Esophagus muscularis mucosa (tissue), 4 donors: ENCODE measurements around the gene ENOSF1. TPM values are rescaled to one million over a fixed set of nuclear protein-coding genes. Genes with fewer than 3 reads are reported as not detected.
"Not testable (repeated sequence)": the region's sequence is repeated elsewhere in the genome, so short reads cannot be mapped to it uniquely, and the experiment has no call there.

Experiments used
- DNase-seq: peaks from one replicate; pipeline ENCODE4 v3.0.0-alpha.2; 2017; ENCODE audit errors: extremely low spot score
- H3K27ac ChIP-seq, 4 donors: fragments of 200-600 bp; sonication (generic); replicated peaks in 1 of 4; 1 replicate in 3 of 4; 2 replicates in 1 of 4; pipeline ENCODE4 v1.5.1; 2016 to 2019; ENCODE audit warnings: mild to moderate bottlenecking in 1 of 4
- H3K27me3 ChIP-seq, 4 donors: fragments of 200-600 bp; sonication (generic); one replicate each; pipeline versions ENCODE4 v1.5.1 to v1.6.0; 2016 to 2019
- H3K36me3 ChIP-seq, 4 donors: fragments of 200-600 bp; sonication (generic); one replicate each; pipeline ENCODE4 v1.5.1; 2016 to 2019
- H3K4me1 ChIP-seq, 4 donors: fragments of 200-600 bp; sonication (generic); one replicate each; pipeline ENCODE4 v1.5.1; 2016 to 2019
- H3K4me3 ChIP-seq, 4 donors: fragments of 200-600 bp; sonication (generic); 1 replicate in 2 of 4; 2 replicates in 2 of 4; pipeline ENCODE4 v1.5.1; 2016 to 2019; ENCODE audit warnings: mild to moderate bottlenecking in 4 of 4, moderate library complexity in 1 of 4
- H3K9me3 ChIP-seq, 4 donors: fragments of 200-600 bp; sonication (generic); 1 replicate in 3 of 4; 2 replicates in 1 of 4; pipeline ENCODE4 v1.5.1; 2016 to 2019
- EP300 ChIP-seq: sonication (generic); formaldehyde crosslinking; IDR thresholded peaks from one replicate; pipeline ENCODE4 v1.6.1; 2017; ENCODE audit warnings: antibody characterized with exemption
- POLR2A ChIP-seq: fragments of 450-650 bp; IDR thresholded peaks from one replicate; pipeline ENCODE4 v1.6.1; 2017; ENCODE audit warnings: antibody characterized with exemption, moderate library complexity, mild to moderate bottlenecking, low read depth
- POLR2AphosphoS5 ChIP-seq, 2 donors: sonication (generic); formaldehyde crosslinking; IDR thresholded peaks; one replicate each; pipeline ENCODE4 v1.6.1; 2017; ENCODE audit warnings: antibody characterized with exemption in 2 of 2
- WGBS: methylation state at CpG from one replicate; pipeline ENCODE4 v1.1.5; 2018; 5-methylcytosine and 5-hydroxymethylcytosine counted together
- intact Hi-C: fragments of 100-400 bp; cut with DNase I; formaldehyde crosslinking; loops from one replicate; pipeline ENCODE4 v1.15.1; 2023
- total RNA-seq, 4 donors: library from RNA; depleted of rRNA; stranded (reverse); fragments of >200 nt; gene quantifications; one replicate each; pipeline versions ENCODE4 v1.1.0 to v1.2.1, GENCODE V29; 2016
- TF ChIP-seq, protein P1 (sequence below), 3 experiments: fragments of 200-600 bp in 2 of 3; fragments of 450-650 bp in 1 of 3; sonication (generic) in 2 of 3; IDR thresholded peaks; one replicate each; pipeline ENCODE4 v1.5.1; 2017 to 2019; ENCODE audit warnings: antibody characterized with exemption in 3 of 3, mild to moderate bottlenecking in 2 of 3, moderate library complexity in 1 of 3

ENOSF1 gene
- total RNA-seq, 4 donors from 2014 or later: 21.6 to 53.2 (median 26.1) TPM

DNA sequence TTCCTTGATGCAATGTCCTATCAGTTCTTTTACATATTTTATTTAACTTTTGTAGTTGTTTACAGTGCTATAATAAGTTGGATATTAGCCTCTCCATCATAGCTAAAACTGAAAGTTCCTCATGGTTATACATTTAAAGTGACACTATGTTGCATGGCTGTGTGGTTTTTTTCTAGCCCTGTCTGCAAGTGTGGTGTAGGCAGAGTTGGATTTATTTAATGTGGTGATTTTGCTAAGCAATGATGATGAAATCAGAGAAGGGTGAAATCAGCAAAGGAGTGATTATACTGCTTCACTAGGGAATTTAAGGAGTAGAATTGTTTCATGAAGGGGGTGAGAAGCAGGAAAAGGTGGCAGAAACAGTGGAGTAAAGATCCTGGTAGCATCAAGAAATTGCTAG, 18.3 kb upstream of the ENOSF1 start:
- H3K4me3 ChIP-seq: no peak overlapping the region
- DNase-seq: no peak
- no peaks in the 10 kb centered on the region for H3K4me1 ChIP-seq
- TF ChIP-seq EP300 (no peak), POLR2AphosphoS5 (IDR thresholded peaks at IDR 0.05) (no peak), POLR2A (no peak)
- TF ChIP-seq, protein P1, sequence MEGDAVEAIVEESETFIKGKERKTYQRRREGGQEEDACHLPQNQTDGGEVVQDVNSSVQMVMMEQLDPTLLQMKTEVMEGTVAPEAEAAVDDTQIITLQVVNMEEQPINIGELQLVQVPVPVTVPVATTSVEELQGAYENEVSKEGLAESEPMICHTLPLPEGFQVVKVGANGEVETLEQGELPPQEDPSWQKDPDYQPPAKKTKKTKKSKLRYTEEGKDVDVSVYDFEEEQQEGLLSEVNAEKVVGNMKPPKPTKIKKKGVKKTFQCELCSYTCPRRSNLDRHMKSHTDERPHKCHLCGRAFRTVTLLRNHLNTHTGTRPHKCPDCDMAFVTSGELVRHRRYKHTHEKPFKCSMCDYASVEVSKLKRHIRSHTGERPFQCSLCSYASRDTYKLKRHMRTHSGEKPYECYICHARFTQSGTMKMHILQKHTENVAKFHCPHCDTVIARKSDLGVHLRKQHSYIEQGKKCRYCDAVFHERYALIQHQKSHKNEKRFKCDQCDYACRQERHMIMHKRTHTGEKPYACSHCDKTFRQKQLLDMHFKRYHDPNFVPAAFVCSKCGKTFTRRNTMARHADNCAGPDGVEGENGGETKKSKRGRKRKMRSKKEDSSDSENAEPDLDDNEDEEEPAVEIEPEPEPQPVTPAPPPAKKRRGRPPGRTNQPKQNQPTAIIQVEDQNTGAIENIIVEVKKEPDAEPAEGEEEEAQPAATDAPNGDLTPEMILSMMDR (IDR thresholded peaks at IDR 0.05): no peak
- intact Hi-C loops: no loop called here
- H3K36me3 ChIP-seq: peaks cover 11 to 65% (median 44%) of the 10 kb centered on the region in 4 donors
- no peaks in the 10 kb centered on the region for H3K9me3 ChIP-seq
- no peak overlapping the region for H3K27ac ChIP-seq
- no peaks in the 10 kb centered on the region for H3K27me3 ChIP-seq

DNA sequence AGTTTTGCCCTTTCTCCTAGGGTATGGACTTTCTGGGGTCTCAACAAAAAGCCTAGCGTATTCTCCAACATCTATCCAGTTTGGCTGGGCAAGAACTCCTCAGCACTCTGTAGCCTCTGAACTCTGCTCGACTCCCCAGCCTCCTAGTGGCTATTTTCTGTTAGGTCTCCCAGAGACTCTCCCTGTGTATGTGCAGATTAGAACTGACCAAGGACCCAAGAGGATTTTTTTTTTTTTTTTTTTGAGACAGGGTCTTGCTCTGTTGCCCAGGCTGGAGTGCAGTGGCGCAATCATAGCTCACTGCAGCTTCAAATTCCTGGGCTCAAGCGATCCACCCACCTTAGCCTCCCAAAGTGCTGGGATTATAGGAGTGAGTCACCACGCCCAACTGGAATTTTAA, 17.7 kb upstream of the ENOSF1 start:
- H3K36me3 ChIP-seq: peaks cover 11 to 63% (median 42%) of the 10 kb centered on the region in 4 donors

DNA sequence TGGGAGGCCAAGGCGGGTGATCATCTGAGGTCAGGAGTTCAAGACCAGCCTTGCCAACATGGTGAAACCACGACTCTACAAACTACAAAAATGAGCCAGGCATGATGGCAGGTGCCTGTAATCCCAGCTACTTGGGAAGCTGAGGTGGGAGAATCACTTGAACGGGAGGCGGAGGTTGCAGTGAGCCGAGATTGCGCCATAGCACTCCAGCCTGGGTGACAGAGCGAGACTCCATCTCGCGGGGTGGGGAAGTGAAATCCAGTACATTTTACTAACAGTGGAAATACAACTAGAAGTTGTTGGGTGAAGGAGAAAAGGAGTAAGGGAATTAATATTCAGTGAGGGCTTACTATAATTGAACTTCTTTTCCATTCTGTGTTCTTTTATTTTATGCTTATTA, 13.2 kb upstream of the ENOSF1 start:
- TF ChIP-seq, protein P1 (IDR thresholded peaks at IDR 0.05): no peak
- no peak for TF ChIP-seq POLR2A
- no peak for TF ChIP-seq POLR2AphosphoS5 (IDR thresholded peaks at IDR 0.05)
- no peak for TF ChIP-seq EP300
- no peak overlapping the region for H3K4me3 ChIP-seq
- no peaks in the 10 kb centered on the region for H3K4me1 ChIP-seq
- no peak overlapping the region for H3K27ac ChIP-seq
- DNase-seq: no peak
- intact Hi-C loops: no loop called here
- H3K36me3 ChIP-seq: peaks cover 6 to 39% (median 20%) of the 10 kb centered on the region in 4 donors
- no peaks in the 10 kb centered on the region for H3K9me3 ChIP-seq
- WGBS: 92% methylated on average over 9 of the region's 9 CpGs
- H3K27me3 ChIP-seq: no peaks in the 10 kb centered on the region

More for the DNA sequence above, 17.7 kb upstream of the ENOSF1 start:
- intact Hi-C loops, H3K9me3 ChIP-seq, H3K4me1 ChIP-seq, DNase-seq, H3K27ac ChIP-seq, H3K27me3 ChIP-seq, H3K4me3 ChIP-seq: not testable (repeated sequence)
- WGBS: 95% methylated on average over 5 of the region's 5 CpGs

DNA sequence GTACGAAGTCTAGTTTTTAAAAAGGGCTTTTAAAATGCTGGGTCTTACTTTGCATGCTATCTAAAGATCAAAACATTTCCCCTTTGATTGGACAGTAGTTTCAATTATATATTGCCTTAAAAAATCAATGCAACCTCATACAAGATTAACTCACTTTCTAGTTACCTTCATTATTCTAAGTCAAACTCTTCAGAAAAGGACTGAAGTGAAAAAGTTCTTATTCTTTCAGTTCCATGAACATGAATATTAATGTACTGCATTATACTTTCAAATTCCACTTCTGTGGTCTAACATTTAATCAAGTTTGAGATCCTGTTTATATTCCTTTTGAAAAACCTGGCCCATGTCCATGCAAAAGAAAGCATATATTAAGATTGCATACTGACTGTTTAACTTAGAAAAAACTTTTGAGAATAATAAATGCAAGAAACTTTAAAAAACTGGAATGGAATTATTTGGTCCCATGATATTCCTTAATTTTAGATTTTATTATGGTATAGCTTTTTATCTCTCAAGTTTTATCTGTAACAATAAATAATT, 11.2 kb upstream of the ENOSF1 start:
- Histone ChIP-seq H3K4me1 (no peaks in the 10 kb centered on the region), H3K27me3 (no peaks in the 10 kb centered on the region), H3K9me3 (no peaks in the 10 kb centered on the region), H3K36me3 (peaks cover under 1 to 35% (median 16%) of the 10 kb centered on the region in 4 donors), H3K4me3 (no peak overlapping the region), H3K27ac (no peak overlapping the region)
- DNase-seq: no peak
- WGBS: 93% methylated on average over 1 of the region's 1 CpG
- intact Hi-C loops: no loop called here
- TF ChIP-seq EP300: no peak
- TF ChIP-seq, protein P1 (IDR thresholded peaks at IDR 0.05): no peak
- TF ChIP-seq POLR2A: no peak
- no peak for TF ChIP-seq POLR2AphosphoS5 (IDR thresholded peaks at IDR 0.05)

DNA sequence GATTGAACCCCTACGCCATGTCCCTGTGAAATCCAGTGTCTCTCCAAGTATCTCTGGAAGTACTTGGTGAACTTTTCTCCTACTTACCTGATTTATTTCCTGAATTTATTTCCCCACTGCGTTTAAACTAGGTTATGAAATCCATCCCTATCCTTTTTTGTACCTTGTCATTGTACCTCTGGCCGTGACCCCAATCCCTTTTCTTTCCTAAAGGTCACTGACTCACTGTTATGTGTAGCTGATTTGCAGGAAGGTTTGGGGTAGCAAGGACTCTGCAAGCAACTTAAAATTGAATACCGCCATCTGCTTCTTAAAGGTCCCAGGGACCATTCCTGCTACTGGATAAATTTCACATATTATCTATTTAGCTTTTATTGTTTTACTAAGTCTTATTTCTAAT, 4.6 kb upstream of the ENOSF1 start:
- Histone ChIP-seq H3K4me1 (peaks cover 0 to 5% (median 4%) of the 10 kb centered on the region in 4 donors), H3K27ac (no peak overlapping the region), H3K9me3 (no peaks in the 10 kb centered on the region), H3K27me3 (no peaks in the 10 kb centered on the region), H3K4me3 (no peak overlapping the region), H3K36me3 (peaks cover 0 to 6% (median 0%) of the 10 kb centered on the region in 4 donors)
- TF ChIP-seq POLR2A: no peak
- TF ChIP-seq EP300: no peak
- TF ChIP-seq, protein P1 (IDR thresholded peaks at IDR 0.05): no peak
- TF ChIP-seq POLR2AphosphoS5 (IDR thresholded peaks at IDR 0.05): no peak
- DNase-seq: no peak
- intact Hi-C loops: no loop called here
- 95% methylated on average over 4 of the region's 4 CpGs for WGBS
